Breast epithelium (tissue), 4 donors: ENCODE measurements around the gene DSPP. TPM values are rescaled to one million over a fixed set of nuclear protein-coding genes. Genes with fewer than 3 reads are reported as not detected.

Experiments
- DNase-seq, 2 donors: peaks; one replicate each; pipeline ENCODE4 v3.0.0-alpha.2; 2019; ENCODE audit warnings: low spot score in 2 of 2
- H3K27ac ChIP-seq, 2 donors: fragments of 200-600 bp; sonication (generic) in 1 of 2; one replicate each; pipeline ENCODE4 v1.5.1; 2016 to 2019; ENCODE audit warnings: mild to moderate bottlenecking in 1 of 2
- H3K27me3 ChIP-seq, 2 donors: fragments of 200-600 bp; sonication (generic) in 1 of 2; one replicate each; pipeline versions ENCODE4 v1.5.1 to v1.6.0; 2017 to 2019; ENCODE audit warnings: control low read depth in 1 of 2, mild to moderate bottlenecking in 1 of 2
- H3K36me3 ChIP-seq: fragments of 200-600 bp; one replicate; pipeline ENCODE4 v1.5.1; 2019
- H3K4me1 ChIP-seq, 2 donors: fragments of 200-600 bp; sonication (generic); one replicate each; pipeline ENCODE4 v1.5.1; 2016 to 2019; ENCODE audit warnings: control low read depth in 1 of 2
- H3K4me3 ChIP-seq, 3 donors: fragments of 200-600 bp; sonication (generic); 1 replicate in 2 of 3; 2 replicates in 1 of 3; pipeline ENCODE4 v1.5.1; 2016 to 2019; ENCODE audit warnings: mild to moderate bottlenecking in 3 of 3, moderate library complexity in 2 of 3
- H3K9me3 ChIP-seq, 2 donors: fragments of 200-600 bp; sonication (generic) in 1 of 2; one replicate each; pipeline ENCODE4 v1.5.1; 2016 to 2019; ENCODE audit warnings: control low read depth in 1 of 2
- CTCF ChIP-seq, 3 donors: fragments of 450-650 bp; IDR thresholded peaks; one replicate each; pipeline ENCODE4 v1.5.1; 2016 to 2017; ENCODE audit warnings: antibody characterized with exemption in 3 of 3, mild to moderate bottlenecking in 3 of 3, moderate library complexity in 3 of 3
- POLR2A ChIP-seq: fragments of 450-650 bp; IDR thresholded peaks from one replicate; pipeline ENCODE4 v1.6.1; 2016; ENCODE audit warnings: antibody characterized with exemption, mild to moderate bottlenecking, moderate library complexity
- POLR2AphosphoS5 ChIP-seq, 3 donors: sonication (generic); formaldehyde crosslinking; IDR thresholded peaks; one replicate each; pipeline ENCODE4 v1.6.1; 2017; ENCODE audit warnings: antibody characterized with exemption in 3 of 3
- intact Hi-C: fragments of 100-400 bp; cut with DNase I; formaldehyde crosslinking; loops from one replicate; pipeline ENCODE4 v1.15.1; 2023; ENCODE audit warnings: low total_unique reads
- total RNA-seq, 3 donors: library from RNA; depleted of rRNA; stranded (reverse); fragments of >200 nt; gene quantifications; one replicate each; pipeline ENCODE4 v1.1.0, GENCODE V29; 2016

DSPP gene
- total RNA-seq, 3 donors from 2014 or later = under 0.01 TPM; not detected in 2

- Histone ChIP-seq H3K27ac (no peak overlapping the region), H3K36me3 (no peaks in the 10 kb centered on the region), H3K27me3 (no peaks in the 10 kb centered on the region), H3K4me3 (no peak overlapping the region), H3K9me3 (no peaks in the 10 kb centered on the region), H3K4me1 (no peaks in the 10 kb centered on the region)
- no peak for TF ChIP-seq POLR2A
- no peak for TF ChIP-seq POLR2AphosphoS5 (IDR thresholded peaks at IDR 0.05)
- no peak for TF ChIP-seq CTCF (IDR thresholded peaks at IDR 0.05)
- no peak for DNase-seq
- intact Hi-C loops = no loop called here
Measured at GRCh38 chr4:87601361-87601760, 7.0 kb upstream of the DSPP start.

- H3K27ac ChIP-seq = no peak overlapping the region
- H3K9me3 ChIP-seq = no peaks in the 10 kb centered on the region
- DNase-seq = no peak
- no peaks in the 10 kb centered on the region for H3K36me3 ChIP-seq
- TF ChIP-seq CTCF (IDR thresholded peaks at IDR 0.05) = no peak
- TF ChIP-seq POLR2AphosphoS5 (IDR thresholded peaks at IDR 0.05) = no peak
- TF ChIP-seq POLR2A = no peak
- no peak overlapping the region for H3K4me3 ChIP-seq
- no peaks in the 10 kb centered on the region for H3K4me1 ChIP-seq
- intact Hi-C loops = no loop called here
- H3K27me3 ChIP-seq = no peaks in the 10 kb centered on the region
Measured at GRCh38 chr4:87614292-87614890, 6.1 kb downstream of the DSPP start.

- Histone ChIP-seq H3K9me3 (no peaks in the 10 kb centered on the region), H3K4me1 (no peaks in the 10 kb centered on the region), H3K36me3 (no peaks in the 10 kb centered on the region), H3K4me3 (no peak overlapping the region), H3K27ac (no peak overlapping the region), H3K27me3 (no peaks in the 10 kb centered on the region)
- TF ChIP-seq POLR2AphosphoS5 (IDR thresholded peaks at IDR 0.05) = no peak
- no peak for TF ChIP-seq POLR2A
- intact Hi-C loops = no loop called here
- DNase-seq = no peak
Measured at GRCh38 chr4:87616268-87616667, 7.9 kb downstream of the DSPP start.

- intact Hi-C loops = no loop called here
- Histone ChIP-seq H3K27ac (peak overlapping the region in 1 of 2 donors; percentile 35), H3K4me3 (no peak overlapping the region), H3K27me3 (no peaks in the 10 kb centered on the region), H3K9me3 (no peaks in the 10 kb centered on the region), H3K4me1 (no peaks in the 10 kb centered on the region), H3K36me3 (no peaks in the 10 kb centered on the region)
- no peak for DNase-seq
- TF ChIP-seq POLR2AphosphoS5 (IDR thresholded peaks at IDR 0.05) (no peak), POLR2A (no peak), CTCF (IDR thresholded peaks at IDR 0.05) (no peak)
Measured at GRCh38 chr4:87620086-87620485, 11.8 kb downstream of the DSPP start.

- Histone ChIP-seq H3K9me3 (no peaks in the 10 kb centered on the region), H3K4me3 (no peak overlapping the region), H3K36me3 (no peaks in the 10 kb centered on the region), H3K4me1 (no peaks in the 10 kb centered on the region), H3K27ac (peak overlapping the region in 1 of 2 donors; percentile 57), H3K27me3 (no peaks in the 10 kb centered on the region)
- intact Hi-C loops = no loop called here
- TF ChIP-seq POLR2A = no peak
- no peak for TF ChIP-seq CTCF (IDR thresholded peaks at IDR 0.05)
- no peak for TF ChIP-seq POLR2AphosphoS5 (IDR thresholded peaks at IDR 0.05)
- no peak for DNase-seq
Measured at GRCh38 chr4:87620491-87620890, 12.2 kb downstream of the DSPP start.
